NCI-H345 treated with DMSO at 0.1 percent for 48 hours (cell line): ENCODE measurements around the gene LHFPL5.

Experiments used
- DNase-seq: peaks from one replicate; lab custom pipeline; 2025; ENCODE audit not compliant: unreplicated experiment; lab: John Stamatoyannopoulos, UW

The LHFPL5 gene

GRCh38 chr6:35790683-35791082, 14.5 kb upstream of the LHFPL5 start:
- no peak for DNase-seq

GRCh38 chr6:35794536-35795452, 10.4 kb upstream of the LHFPL5 start:
- no peak for DNase-seq

- no peak for DNase-seq
Measured at GRCh38 chr6:35795453-35796071, 9.6 kb upstream of the LHFPL5 start.

- DNase-seq: no peak
Measured at GRCh38 chr6:35796236-35796635, 8.9 kb upstream of the LHFPL5 start.

- no peak for DNase-seq
Measured at GRCh38 chr6:35797837-35798526, 7.2 kb upstream of the LHFPL5 start.

GRCh38 chr6:35798706-35799105, 6.4 kb upstream of the LHFPL5 start:
- no peak for DNase-seq

GRCh38 chr6:35801148-35801547, 4.0 kb upstream of the LHFPL5 start:
- DNase-seq: no peak

GRCh38 chr6:35808688-35809087, 3.5 kb downstream of the LHFPL5 start:
- peak; percentile 87 for DNase-seq

- DNase-seq: no peak
Measured at GRCh38 chr6:35809809-35810208, 4.7 kb downstream of the LHFPL5 start.

- DNase-seq: no peak
Measured at GRCh38 chr6:35810971-35811698, 6.0 kb downstream of the LHFPL5 start.

GRCh38 chr6:35811699-35811995, 6.5 kb downstream of the LHFPL5 start:
- no peak for DNase-seq

GRCh38 chr6:35817515-35817914, 12.4 kb downstream of the LHFPL5 start:
- DNase-seq: no peak

GRCh38 chr6:35823601-35824000, 18.4 kb downstream of the LHFPL5 start:
- no peak for DNase-seq

GRCh38 chr6:35824552-35825192, 19.5 kb downstream of the LHFPL5 start:
- DNase-seq: no peak

GRCh38 chr6:35829306-35829705, 24.2 kb downstream of the LHFPL5 start:
- no peak for DNase-seq

- DNase-seq: no peak
Measured at GRCh38 chr6:35831257-35832007, 26.3 kb downstream of the LHFPL5 start.

- DNase-seq: no peak
Measured at GRCh38 chr6:35833536-35833935, 28.4 kb downstream of the LHFPL5 start.

- DNase-seq: no peak
Measured at GRCh38 chr6:35839019-35839418, 33.9 kb downstream of the LHFPL5 start.

- no peak for DNase-seq
Measured at GRCh38 chr6:35842381-35842780, 37.2 kb downstream of the LHFPL5 start.

- no peak for DNase-seq
Measured at GRCh38 chr6:35844290-35844689, 39.1 kb downstream of the LHFPL5 start.
